GM23338 (cell line): ENCODE results near the gene DPH6.

Source experiments
- CTCF ChIP-seq, 2 experiments: fragments of 200-600 bp in 1 of 2; sonication (generic) in 1 of 2; conservative IDR thresholded peaks; 2 replicates each; pipeline versions ENCODE4 v1.5.1 to v1.6.1; 2016 to 2017; ENCODE audit warnings: antibody characterized with exemption in 2 of 2, low read depth in 2 of 2, mild to moderate bottlenecking in 2 of 2, moderate library complexity in 1 of 2
- EZH2phosphoT487 ChIP-seq: fragments of 200-600 bp; sonication (generic); IDR thresholded peaks from one replicate; pipeline ENCODE4 v1.8.1; 2018; ENCODE audit warnings: antibody characterized with exemption; ENCODE audit not compliant: unreplicated experiment
- POLR2AphosphoS5 ChIP-seq: IDR thresholded peaks from 2 replicates; pipeline ENCODE4 v1.6.1; 2016; ENCODE audit warnings: antibody characterized with exemption, low read depth
- REST ChIP-seq: IDR thresholded peaks from one replicate; pipeline ENCODE4 v1.6.1; 2018; ENCODE audit warnings: antibody characterized with exemption; ENCODE audit not compliant: unreplicated experiment

GRCh38 chr15:35325374-35325941 lies 220.5 kb downstream of the DPH6 start:
- TF ChIP-seq EZH2phosphoT487 = no peak
- no peak for TF ChIP-seq POLR2AphosphoS5
- TF ChIP-seq CTCF (conservative IDR thresholded peaks at IDR 0.05; ENCODE audit: low read depth in 2 of 2) = no peak
- no peak for TF ChIP-seq REST
